NT2/D1 (cell line): Measurements from ENCODE around the gene DIP2A.

Source experiments
- DNase-seq: peaks from one replicate; pipeline ENCODE4 v3.0.0-alpha.2; 2011; ENCODE audit warnings: low read depth, low spot score
- H3K27me3 ChIP-seq: 2 replicates; pipeline ENCODE4 v1.6.0; 2011; ENCODE audit warnings: mild to moderate bottlenecking; ENCODE audit not compliant: insufficient read length, insufficient read depth
- H3K36me3 ChIP-seq: 2 replicates; pipeline ENCODE4 v1.6.1; 2011; ENCODE audit warnings: mild to moderate bottlenecking, low read length, mixed read lengths; ENCODE audit not compliant: insufficient read depth, insufficient read length
- H3K4me1 ChIP-seq: 2 replicates; pipeline ENCODE4 v1.5.1; 2011; ENCODE audit not compliant: insufficient read depth, insufficient read length
- H3K4me3 ChIP-seq: 2 replicates; pipeline ENCODE4 v1.5.1; 2011; ENCODE audit warnings: low read depth; ENCODE audit not compliant: insufficient read length
- H3K9ac ChIP-seq: 2 replicates; pipeline ENCODE4 v1.6.0; 2011; ENCODE audit warnings: low read depth; ENCODE audit not compliant: insufficient read length
- H3K9me3 ChIP-seq: 2 replicates; pipeline ENCODE4 v1.5.1; 2011; ENCODE audit warnings: mild to moderate bottlenecking, low read length; ENCODE audit not compliant: insufficient read depth
- SUZ12 ChIP-seq: IDR thresholded peaks from 2 replicates; pipeline ENCODE4 v1.6.1; 2011; ENCODE audit not compliant: insufficient read length, insufficient read depth; ENCODE audit errors: extremely low read depth
- YY1 ChIP-seq: IDR thresholded peaks from 2 replicates; pipeline ENCODE4 v1.6.1; 2011; ENCODE audit not compliant: insufficient read length, insufficient read depth
- ZNF274 ChIP-seq: IDR thresholded peaks from 2 replicates; pipeline ENCODE4 v1.6.1; 2011; ENCODE audit warnings: mild to moderate bottlenecking, low read depth, low read length

The DIP2A gene

DNA sequence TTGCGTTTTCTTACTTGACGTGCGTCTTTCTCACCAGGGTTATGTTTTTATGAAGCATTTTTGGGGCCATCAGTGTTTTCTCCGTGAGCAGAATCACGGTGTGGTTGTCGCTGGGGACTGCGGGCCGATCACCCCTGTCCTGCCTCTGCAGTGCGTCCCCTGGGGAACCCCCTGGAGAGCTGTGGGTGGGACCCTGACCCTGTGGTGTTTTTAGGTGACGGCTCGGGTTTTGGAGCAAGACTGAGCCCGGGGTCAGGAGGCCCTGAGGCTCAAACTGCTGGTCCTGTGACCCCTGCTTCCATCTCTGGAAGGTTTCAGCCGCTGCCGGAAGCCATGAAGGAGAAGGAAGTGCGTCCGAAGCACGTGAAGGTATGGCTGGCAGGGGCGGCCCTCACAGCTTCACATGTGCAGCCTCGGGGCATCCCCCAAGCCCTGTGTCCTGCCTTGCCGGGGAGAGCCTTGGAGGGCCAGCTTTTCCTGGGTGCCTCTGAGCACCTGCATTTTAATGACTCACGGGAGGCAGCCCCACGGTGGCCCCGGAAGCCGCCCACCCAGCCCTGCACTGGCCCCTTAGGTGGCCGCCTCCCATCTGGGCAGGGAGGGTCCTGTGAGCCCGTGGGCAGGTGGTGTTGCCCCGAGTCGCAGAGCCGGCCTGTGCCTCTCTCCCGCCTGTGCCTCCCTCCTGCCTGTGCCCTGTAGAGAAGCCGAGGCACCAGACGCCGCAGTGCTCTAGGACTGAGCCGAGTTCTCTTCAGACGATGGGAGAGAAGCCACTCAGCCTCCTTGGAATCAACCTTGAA, 36.7 kb upstream of the DIP2A start:
- DNase-seq: no peak
- Histone ChIP-seq H3K27me3 (no peaks in the 10 kb centered on the region), H3K36me3 (peaks cover 80% of the 10 kb centered on the region), H3K4me3 (no peak overlapping the region), H3K9ac (no peak overlapping the region), H3K9me3 (no peaks in the 10 kb centered on the region), H3K4me1 (peaks cover 7% of the 10 kb centered on the region)
- TF ChIP-seq ZNF274: no peak

DNA sequence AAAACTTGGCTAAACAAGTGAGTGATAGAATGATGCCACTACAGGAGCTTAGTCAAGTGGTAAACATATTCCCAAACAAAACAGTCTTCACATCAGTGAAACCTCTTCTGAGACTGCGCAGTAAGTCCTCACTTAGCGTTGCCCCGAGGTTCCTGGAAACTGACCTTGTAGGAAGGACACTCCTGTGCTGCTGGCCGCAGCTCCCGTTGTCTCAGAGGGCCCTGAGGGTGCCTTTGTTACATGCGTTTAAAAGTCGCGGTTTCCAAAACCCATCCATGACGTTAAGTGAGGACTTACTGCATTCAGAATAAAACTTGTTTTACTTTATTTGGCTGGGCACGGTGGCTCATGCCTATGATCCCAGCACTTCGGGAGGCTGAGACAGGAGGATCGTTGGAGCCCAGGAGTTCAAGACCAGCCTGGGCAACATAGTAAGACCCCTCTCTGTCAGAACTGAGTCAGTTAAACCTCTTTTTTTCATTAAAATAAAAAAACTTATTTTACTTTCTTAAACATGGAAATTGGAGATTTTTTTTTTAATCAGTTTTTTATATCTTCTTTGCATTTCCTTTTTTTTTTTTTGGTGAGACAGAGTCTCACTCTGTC, 36.0 kb upstream of the DIP2A start:
- no peak for DNase-seq
- TF ChIP-seq SUZ12 (no peak), ZNF274 (no peak), YY1 (no peak)
- peaks cover 7% of the 10 kb centered on the region for H3K4me1 ChIP-seq
- H3K4me3 ChIP-seq: no peak overlapping the region
- no peak overlapping the region for H3K9ac ChIP-seq
- H3K9me3 ChIP-seq: no peaks in the 10 kb centered on the region
- H3K27me3 ChIP-seq: no peaks in the 10 kb centered on the region
- H3K36me3 ChIP-seq: peaks cover 82% of the 10 kb centered on the region

DNA sequence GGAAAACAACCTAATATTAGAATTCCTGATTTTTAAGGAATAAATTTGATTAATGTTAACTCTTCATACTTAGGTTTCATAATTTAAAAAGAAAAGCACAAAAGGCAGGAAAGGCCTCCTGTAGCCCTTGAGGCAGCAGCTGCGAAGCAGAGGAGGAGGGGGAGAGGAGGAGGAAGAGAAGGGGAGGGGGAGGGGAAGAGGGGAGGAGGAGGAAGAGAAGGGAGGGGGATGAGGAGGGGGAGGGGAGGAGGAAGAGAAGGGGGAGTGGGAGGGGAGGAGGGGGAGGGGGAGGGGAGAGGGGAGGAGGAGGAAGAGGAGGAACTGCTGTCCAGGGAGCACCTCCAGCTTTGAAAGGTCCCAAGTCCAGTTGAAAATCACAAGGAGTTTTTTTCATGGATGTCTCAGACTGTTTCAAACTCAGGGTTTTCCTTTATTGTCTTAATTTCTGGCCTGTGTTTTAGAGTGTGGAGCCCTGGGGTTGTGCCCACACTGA, 35.1 kb upstream of the DIP2A start:
- DNase-seq: peak; percentile 28
- H3K9me3 ChIP-seq: no peaks in the 10 kb centered on the region
- peak overlapping the region; percentile 53 for H3K9ac ChIP-seq
- no peak overlapping the region for H3K4me3 ChIP-seq
- peaks cover 82% of the 10 kb centered on the region for H3K36me3 ChIP-seq
- no peaks in the 10 kb centered on the region for H3K27me3 ChIP-seq
- peaks cover 11% of the 10 kb centered on the region for H3K4me1 ChIP-seq
- TF ChIP-seq SUZ12 (no peak), ZNF274 (no peak), YY1 (no peak)

DNA sequence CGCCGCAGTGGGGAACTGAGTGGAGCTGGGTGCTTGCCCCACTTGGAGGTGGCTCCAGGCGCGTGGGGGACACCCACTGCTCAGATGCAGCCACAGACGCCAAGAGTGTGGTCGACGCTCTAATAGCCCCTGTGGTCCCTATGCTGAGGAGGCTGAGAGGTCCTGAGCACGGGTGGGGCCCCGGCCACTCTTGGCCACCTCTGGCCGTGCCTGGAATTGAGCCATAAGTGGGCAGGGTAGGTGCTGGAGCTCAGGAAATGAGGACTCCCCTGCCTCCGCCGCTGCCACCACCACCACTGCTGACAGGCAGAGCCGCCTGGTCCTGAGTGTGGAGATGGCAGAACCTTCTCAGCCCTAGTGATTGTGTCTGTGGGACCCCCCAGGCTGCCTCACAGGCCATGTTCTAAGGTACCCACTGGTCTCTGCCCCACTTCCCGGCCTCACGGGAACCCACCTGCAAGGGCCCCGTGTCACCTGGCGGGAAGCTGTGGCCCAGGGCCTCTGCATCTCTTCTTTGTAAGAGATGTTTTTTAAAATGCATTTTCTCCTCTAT, 34.6 kb upstream of the DIP2A start:
- TF ChIP-seq ZNF274 (no peak), YY1 (no peak), SUZ12 (no peak)
- peak overlapping the region; percentile 53 for H3K9ac ChIP-seq
- peaks cover 11% of the 10 kb centered on the region for H3K4me1 ChIP-seq
- no peak overlapping the region for H3K4me3 ChIP-seq
- H3K9me3 ChIP-seq: no peaks in the 10 kb centered on the region
- DNase-seq: no peak
- H3K36me3 ChIP-seq: peaks cover 81% of the 10 kb centered on the region
- H3K27me3 ChIP-seq: no peaks in the 10 kb centered on the region

DNA sequence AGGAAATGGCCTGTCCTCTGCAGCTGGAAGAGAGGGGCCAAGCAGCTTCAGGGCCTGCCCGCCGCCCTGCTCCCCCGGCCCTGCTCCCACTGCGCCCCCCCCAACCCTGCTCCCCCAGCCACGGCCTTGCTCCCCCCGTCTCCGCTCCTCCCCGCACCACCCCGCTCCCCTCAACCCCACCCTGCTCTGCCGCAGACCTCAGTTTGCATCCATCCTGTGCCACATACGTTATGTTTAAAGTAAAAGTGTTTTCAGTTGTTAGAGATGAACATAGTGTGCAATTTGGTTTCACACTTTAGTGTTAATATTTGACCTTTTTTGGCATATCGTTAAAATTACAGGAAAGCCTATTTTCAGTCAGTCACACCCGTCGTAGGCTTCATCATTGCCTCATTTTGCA, 34.1 kb upstream of the DIP2A start:
- DNase-seq: no peak
- no peak overlapping the region for H3K4me3 ChIP-seq
- H3K36me3 ChIP-seq: peaks cover 81% of the 10 kb centered on the region
- TF ChIP-seq SUZ12 (no peak), YY1 (no peak), ZNF274 (no peak)
- no peak overlapping the region for H3K9ac ChIP-seq
- peaks cover 12% of the 10 kb centered on the region for H3K4me1 ChIP-seq
- no peaks in the 10 kb centered on the region for H3K9me3 ChIP-seq
- no peaks in the 10 kb centered on the region for H3K27me3 ChIP-seq

DNA sequence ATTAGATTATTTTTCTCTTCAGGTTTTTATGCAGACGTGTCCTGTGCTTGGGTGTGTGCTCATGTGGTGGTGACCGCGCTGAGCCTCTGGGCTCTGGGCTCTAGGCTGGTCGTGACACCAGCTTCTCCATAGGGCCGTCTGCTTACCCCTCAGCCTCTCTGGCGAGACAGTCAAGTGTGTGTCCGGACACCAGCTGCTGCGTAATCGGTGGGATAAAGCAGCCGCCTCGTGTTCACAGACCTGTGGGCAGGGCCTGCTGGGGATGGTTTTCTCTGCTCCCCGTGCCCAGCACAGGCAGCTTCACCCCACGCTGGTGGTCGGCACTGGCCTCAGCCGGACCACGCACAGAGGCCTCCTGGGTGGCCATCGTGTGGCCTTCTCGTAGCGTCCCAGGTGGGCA, 33.6 kb upstream of the DIP2A start:
- H3K9me3 ChIP-seq: no peaks in the 10 kb centered on the region
- TF ChIP-seq SUZ12 (no peak), ZNF274 (no peak), YY1 (no peak)
- no peak overlapping the region for H3K9ac ChIP-seq
- H3K4me3 ChIP-seq: no peak overlapping the region
- no peaks in the 10 kb centered on the region for H3K27me3 ChIP-seq
- H3K4me1 ChIP-seq: peaks cover 13% of the 10 kb centered on the region
- DNase-seq: no peak
- peaks cover 81% of the 10 kb centered on the region for H3K36me3 ChIP-seq

DNA sequence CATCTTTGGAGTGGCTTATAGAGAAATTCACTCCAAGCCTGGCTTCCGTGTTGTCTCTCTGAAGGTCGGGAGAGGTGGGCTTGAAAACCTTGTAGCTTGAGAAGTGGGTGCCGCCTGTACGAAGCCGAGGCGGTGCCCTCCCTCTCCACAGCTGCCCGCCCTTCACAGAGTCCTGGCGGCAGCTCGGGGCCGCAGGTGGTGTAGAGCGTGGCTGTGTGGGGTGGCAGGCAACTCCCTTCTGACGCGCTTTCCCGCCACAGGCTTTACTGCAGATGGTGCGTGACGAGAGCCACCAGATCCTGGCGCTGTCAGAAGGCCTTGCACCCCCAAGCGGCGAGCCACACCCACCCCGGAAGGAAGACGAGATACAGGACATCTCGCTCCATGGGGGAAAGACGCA, 33.1 kb upstream of the DIP2A start:
- Histone ChIP-seq H3K27me3 (no peaks in the 10 kb centered on the region), H3K9ac (peak overlapping the region; percentile 0), H3K4me3 (no peak overlapping the region), H3K36me3 (peaks cover 82% of the 10 kb centered on the region), H3K9me3 (no peaks in the 10 kb centered on the region), H3K4me1 (peaks cover 13% of the 10 kb centered on the region)
- no peak for DNase-seq
- TF ChIP-seq SUZ12 (no peak), ZNF274 (no peak), YY1 (no peak)
